GM12891 (cell line): ENCODE data around the gene RAI2.
A peak's percentile ranks its signal among the peaks of the same experiment; 100 is the strongest.
"Not testable (repeated sequence)": the region's sequence is repeated elsewhere in the genome, so short reads cannot be mapped to it uniquely, and the experiment has no call there.

Experiments used
- DNase-seq: peaks from one replicate; pipeline ENCODE4 v3.0.0; 2011; ENCODE audit warnings: low spot score; ENCODE audit not compliant: insufficient read length
- FAIRE-seq: peaks from 2 replicates; lab custom pipeline; 2011; peaks lifted over from hg19 to GRCh38; lab: Jason Lieb, UNC
- PAX5 ChIP-seq: IDR thresholded peaks from 2 replicates; pipeline ENCODE4 v1.6.1; 2011; ENCODE audit warnings: low read length, moderate library complexity, mild to moderate bottlenecking; ENCODE audit not compliant: insufficient read depth, severe bottlenecking
- POLR2A ChIP-seq: IDR thresholded peaks from 2 replicates; pipeline ENCODE4 v1.6.1; 2011; ENCODE audit warnings: low read depth, low read length, control low read depth
- POLR2AphosphoS5 ChIP-seq: IDR thresholded peaks from 2 replicates; pipeline ENCODE4 v1.6.1; 2011; ENCODE audit warnings: low read depth, low read length, control low read depth
- POU2F2 ChIP-seq: IDR thresholded peaks from 2 replicates; pipeline ENCODE4 v1.6.1; 2011; ENCODE audit warnings: low read depth, mild to moderate bottlenecking, control low read depth, low read length, moderate library complexity
- SPI1 ChIP-seq: IDR thresholded peaks from 2 replicates; pipeline ENCODE4 v1.6.1; 2011; ENCODE audit warnings: low read depth, low read length, control low read depth
- TAF1 ChIP-seq: IDR thresholded peaks from 2 replicates; pipeline ENCODE4 v1.6.1; 2011; ENCODE audit warnings: low read depth, low read length, control low read depth

RAI2 gene

GRCh38 chrX:17798921-17799320, 62.2 kb downstream of the RAI2 start:
- FAIRE-seq, result no peak
- TF ChIP-seq POLR2A (no peak), POU2F2 (no peak)
- no peak for DNase-seq

GRCh38 chrX:17792826-17793225, 68.3 kb downstream of the RAI2 start:
- FAIRE-seq, result no peak
- DNase-seq, result no peak
- TF ChIP-seq POU2F2 (no peak), POLR2A (no peak), TAF1 (no peak)

- DNase-seq (no peak), FAIRE-seq (no peak)
- TF ChIP-seq SPI1 (no peak), POLR2AphosphoS5 (no peak), POLR2A (no peak), PAX5 (no peak), TAF1 (no peak), POU2F2 (no peak)
These were observed 72.0 kb downstream of the RAI2 start for GRCh38 chrX:17788956-17789562.

- FAIRE-seq (no peak), DNase-seq (peak; percentile 33)
- no peak for TF ChIP-seq PAX5
- TF ChIP-seq SPI1, result no peak
- TF ChIP-seq POLR2A, result no peak
These were observed 72.7 kb downstream of the RAI2 start for GRCh38 chrX:17788439-17788838.

- DNase-seq, result no peak
These were observed 73.5 kb downstream of the RAI2 start for GRCh38 chrX:17787557-17787956.

GRCh38 chrX:17786554-17787347, 74.3 kb downstream of the RAI2 start:
- FAIRE-seq, DNase-seq: not testable (repeated sequence)

More at GRCh38 chrX:17787557-17787956, 73.5 kb downstream of the RAI2 start:
- TF ChIP-seq SPI1 (no peak), POLR2A (no peak), PAX5 (no peak), POLR2AphosphoS5 (no peak), TAF1 (no peak), POU2F2 (no peak)
- FAIRE-seq, result no peak

- no peak for DNase-seq
- no peak for TF ChIP-seq PAX5
- TF ChIP-seq TAF1, result no peak
- no peak for TF ChIP-seq POLR2A
- TF ChIP-seq POLR2AphosphoS5, result no peak
- no peak for TF ChIP-seq POU2F2
- TF ChIP-seq SPI1, result no peak
- no peak for FAIRE-seq
These were observed 81.7 kb downstream of the RAI2 start for GRCh38 chrX:17779434-17779833.

GRCh38 chrX:17778997-17779396, 82.1 kb downstream of the RAI2 start:
- DNase-seq (no peak), FAIRE-seq (no peak)
- TF ChIP-seq POLR2AphosphoS5 (no peak), POLR2A (no peak), POU2F2 (no peak), TAF1 (no peak), PAX5 (no peak), SPI1 (no peak)

GRCh38 chrX:17774053-17774452, 87.0 kb downstream of the RAI2 start:
- no peak for TF ChIP-seq PAX5
- TF ChIP-seq SPI1, result no peak
- no peak for TF ChIP-seq POLR2AphosphoS5
- TF ChIP-seq POU2F2, result no peak
- TF ChIP-seq POLR2A, result no peak
- no peak for TF ChIP-seq TAF1
- DNase-seq (no peak), FAIRE-seq (no peak)

GRCh38 chrX:17773221-17773876, 87.7 kb downstream of the RAI2 start:
- TF ChIP-seq POU2F2 (no peak), SPI1 (no peak), TAF1 (no peak), POLR2AphosphoS5 (no peak), POLR2A (no peak), PAX5 (no peak)
- FAIRE-seq, result no peak

More at GRCh38 chrX:17773221-17773876, 87.7 kb downstream of the RAI2 start:
- no peak for DNase-seq
